ENCODE data around the gene LRTM2.

DNA sequence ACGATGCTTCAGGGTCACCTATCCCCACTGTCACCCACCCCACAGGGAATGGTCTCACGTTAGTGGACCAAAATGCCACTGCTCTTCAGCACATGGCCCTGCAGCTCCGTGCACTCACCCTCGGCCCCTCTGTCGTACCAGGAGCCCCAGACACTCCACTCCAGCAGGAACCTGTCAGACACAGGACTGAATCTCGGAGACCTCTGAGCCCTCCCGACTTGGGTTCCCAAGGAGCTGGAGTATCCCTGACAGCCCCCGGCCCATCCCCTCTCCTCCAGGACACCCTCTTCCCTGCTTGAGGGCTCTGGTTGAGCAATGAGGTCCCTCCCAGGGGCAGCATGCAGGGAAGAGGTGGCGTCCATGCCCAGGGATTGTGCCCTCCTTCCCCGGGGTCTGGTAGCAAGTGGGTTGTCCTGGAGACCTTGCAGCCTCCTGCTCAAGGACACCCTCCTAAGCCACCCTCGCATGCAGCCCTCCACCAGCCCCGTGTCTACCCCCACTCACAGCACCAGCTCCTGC lies 20.4 kb upstream of the LRTM2 start:
- TF ChIP-seq, protein P1, sequence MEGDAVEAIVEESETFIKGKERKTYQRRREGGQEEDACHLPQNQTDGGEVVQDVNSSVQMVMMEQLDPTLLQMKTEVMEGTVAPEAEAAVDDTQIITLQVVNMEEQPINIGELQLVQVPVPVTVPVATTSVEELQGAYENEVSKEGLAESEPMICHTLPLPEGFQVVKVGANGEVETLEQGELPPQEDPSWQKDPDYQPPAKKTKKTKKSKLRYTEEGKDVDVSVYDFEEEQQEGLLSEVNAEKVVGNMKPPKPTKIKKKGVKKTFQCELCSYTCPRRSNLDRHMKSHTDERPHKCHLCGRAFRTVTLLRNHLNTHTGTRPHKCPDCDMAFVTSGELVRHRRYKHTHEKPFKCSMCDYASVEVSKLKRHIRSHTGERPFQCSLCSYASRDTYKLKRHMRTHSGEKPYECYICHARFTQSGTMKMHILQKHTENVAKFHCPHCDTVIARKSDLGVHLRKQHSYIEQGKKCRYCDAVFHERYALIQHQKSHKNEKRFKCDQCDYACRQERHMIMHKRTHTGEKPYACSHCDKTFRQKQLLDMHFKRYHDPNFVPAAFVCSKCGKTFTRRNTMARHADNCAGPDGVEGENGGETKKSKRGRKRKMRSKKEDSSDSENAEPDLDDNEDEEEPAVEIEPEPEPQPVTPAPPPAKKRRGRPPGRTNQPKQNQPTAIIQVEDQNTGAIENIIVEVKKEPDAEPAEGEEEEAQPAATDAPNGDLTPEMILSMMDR (conservative IDR thresholded peaks at IDR 0.05; ENCODE audit: low read length): no peak
- TF ChIP-seq EZH2phosphoT487 (IDR thresholded peaks at IDR 0.05; ENCODE audit: borderline replicate concordance): no peak
